H1 (cell line): ENCODE data around the gene C21orf91. TPM values are rescaled to one million over a fixed set of nuclear protein-coding genes. Genes with fewer than 3 reads are reported as not detected.

ENCODE experiments used
- CTCF ChIA-PET: fragments of 300-600 bp; sonication (Branson Sonifier 250); formaldehyde crosslinking; loops from one replicate; lab custom pipeline; 2021; ENCODE audit not compliant: partially characterized antibody; lab: Charles Lee
- POLR2A ChIA-PET: fragments of 300-600 bp; sonication (Branson Sonifier 250); formaldehyde crosslinking; loops from one replicate; lab custom pipeline; 2021; ENCODE audit warnings: inconsistent platforms; ENCODE audit not compliant: partially characterized antibody; lab: Charles Lee
- DNase-seq, 2 experiments: peaks; one replicate each; pipeline versions ENCODE4 v3.0.0 to v3.0.0-alpha.2; 2010 to 2022; ENCODE audit warnings: low spot score in 2 of 2, low read depth in 1 of 2, mixed read lengths in 1 of 2
- FAIRE-seq: peaks from 2 replicates; lab custom pipeline; 2011; peaks lifted over from hg19 to GRCh38; lab: Jason Lieb, UNC
- H2AFZ ChIP-seq: 2 replicates; pipeline ENCODE4 v1.8.1; 2012; ENCODE audit warnings: low read length, inconsistent platforms
- H2AK5ac ChIP-seq: 2 replicates; pipeline ENCODE4 v1.6.1; 2013; ENCODE audit warnings: low read depth, low read length
- H2BK120ac ChIP-seq: replicated peaks from 2 replicates; pipeline ENCODE3; 2013; ENCODE audit warnings: low read depth, low read length, inconsistent platforms
- H2BK12ac ChIP-seq: 2 replicates; pipeline ENCODE4 v1.6.1; 2013; ENCODE audit warnings: low read depth, low read length
- H2BK15ac ChIP-seq: 2 replicates; pipeline ENCODE4 v1.6.1; 2013; ENCODE audit warnings: low read length
- H2BK20ac ChIP-seq: 2 replicates; pipeline ENCODE4 v1.6.1; 2013; ENCODE audit warnings: low read length
- H2BK5ac ChIP-seq: 2 replicates; pipeline ENCODE4 v1.6.1; 2013; ENCODE audit warnings: low read depth, low read length
- H3K14ac ChIP-seq: 2 replicates; pipeline ENCODE4 v1.6.1; 2013; ENCODE audit warnings: inconsistent platforms; ENCODE audit not compliant: insufficient read length
- H3K18ac ChIP-seq: 2 replicates; pipeline ENCODE4 v1.6.1; 2013; ENCODE audit warnings: low read length; ENCODE audit errors: extremely low read depth
- H3K23ac ChIP-seq: 2 replicates; pipeline ENCODE4 v1.6.1; 2013; ENCODE audit warnings: inconsistent platforms; ENCODE audit not compliant: insufficient read length
- H3K23me2 ChIP-seq: 2 replicates; pipeline ENCODE4 v1.6.1; 2013; ENCODE audit warnings: low read depth, low read length
- H3K27ac ChIP-seq: 2 replicates; pipeline ENCODE4 v1.6.1; 2011; ENCODE audit warnings: low read depth, low read length, inconsistent platforms
- H3K27me3 ChIP-seq, 4 experiments: replicated peaks in 1 of 4; 1 replicate in 1 of 4; 2 replicates in 3 of 4; pipeline versions ENCODE4 v1.6.1 to v1.8.1; 2011 to 2013; ENCODE audit warnings: low read length in 3 of 4, mild to moderate bottlenecking in 3 of 4, inconsistent platforms in 2 of 4, mixed read lengths in 2 of 4, moderate library complexity in 1 of 4; ENCODE audit not compliant: control insufficient read depth in 3 of 4, insufficient read depth in 3 of 4; ENCODE audit errors: extremely low read depth in 1 of 4
- H3K36me3 ChIP-seq, 4 experiments: 2 replicates each; pipeline versions ENCODE4 v1.6.1 to v1.8.1; 2011 to 2013; ENCODE audit warnings: mild to moderate bottlenecking in 4 of 4, low read length in 3 of 4, moderate library complexity in 2 of 4, control low read depth in 1 of 4, inconsistent platforms in 1 of 4; ENCODE audit not compliant: insufficient read depth in 4 of 4, control insufficient read depth in 2 of 4
- H3K4ac ChIP-seq: replicated peaks from 2 replicates; pipeline ENCODE3; 2013; ENCODE audit warnings: low read length, low read depth, mixed read lengths, inconsistent platforms; ENCODE audit not compliant: insufficient read length
- H3K4me1 ChIP-seq, 4 experiments: replicated peaks in 1 of 4; 1 replicate in 1 of 4; 2 replicates in 3 of 4; pipeline versions ENCODE4 v1.6.1 to v1.8.1; 2011 to 2013; ENCODE audit warnings: low read length in 3 of 4, inconsistent platforms in 2 of 4, mixed read lengths in 1 of 4; ENCODE audit not compliant: insufficient read depth in 4 of 4, control insufficient read depth in 3 of 4
- H3K4me2 ChIP-seq, 2 experiments: 2 replicates each; pipeline versions ENCODE4 v1.6.1 to v1.8.1; 2011 to 2013; ENCODE audit warnings: low read depth in 2 of 2, low read length in 2 of 2, control low read depth in 1 of 2, inconsistent platforms in 1 of 2, mild to moderate bottlenecking in 1 of 2; ENCODE audit not compliant: insufficient read depth in 1 of 2
- H3K4me3 ChIP-seq, 4 experiments: fragments of 200-600, 300-600 bp in 1 of 4; sonication (generic), shearing (Covaris generic), sonication (Bioruptor Twin) in 1 of 4; 2 replicates each; pipeline versions ENCODE4 v1.5.1 to v1.8.1; 2011 to 2016; ENCODE audit warnings: low read length in 4 of 4, low read depth in 3 of 4, control low read depth in 2 of 4, inconsistent platforms in 2 of 4, mild to moderate bottlenecking in 2 of 4, mixed read lengths in 1 of 4, moderate library complexity in 1 of 4; ENCODE audit not compliant: insufficient read depth in 2 of 4; ENCODE audit errors: extremely low read depth in 1 of 4
- H3K56ac ChIP-seq: replicated peaks from 2 replicates; pipeline ENCODE3; 2013; ENCODE audit warnings: low read depth, mild to moderate bottlenecking, mixed read lengths, low read length, inconsistent platforms; ENCODE audit not compliant: insufficient read length
- H3K79me1 ChIP-seq: 2 replicates; pipeline ENCODE4 v1.6.1; 2013; ENCODE audit warnings: low read depth, low read length, control low read depth
- H3K79me2 ChIP-seq, 2 experiments: 2 replicates each; pipeline versions ENCODE4 v1.6.1 to v1.8.1; 2012 to 2013; ENCODE audit warnings: low read length in 2 of 2, mild to moderate bottlenecking in 2 of 2, inconsistent platforms in 1 of 2; ENCODE audit not compliant: insufficient read depth in 2 of 2, control insufficient read depth in 1 of 2
- H3K9ac ChIP-seq, 4 experiments: replicated peaks in 1 of 4; 1 replicate in 1 of 4; 2 replicates in 3 of 4; pipeline versions ENCODE4 v1.6.1 to v1.8.1; 2011 to 2013; ENCODE audit warnings: low read depth in 3 of 4, low read length in 3 of 4, control low read depth in 2 of 4, mild to moderate bottlenecking in 2 of 4, moderate library complexity in 2 of 4, inconsistent platforms in 1 of 4; ENCODE audit errors: extremely low read depth in 1 of 4
- H3K9me3 ChIP-seq, 2 experiments: 2 replicates each; pipeline versions ENCODE4 v1.6.1 to v1.8.1; 2012 to 2013; ENCODE audit warnings: mild to moderate bottlenecking in 2 of 2, moderate library complexity in 2 of 2, control low read depth in 1 of 2, inconsistent platforms in 1 of 2, low read depth in 1 of 2, low read length in 1 of 2, mixed read lengths in 1 of 2; ENCODE audit not compliant: insufficient read depth in 2 of 2
- H4K20me1 ChIP-seq, 2 experiments: replicated peaks in 1 of 2; 2 replicates each; pipeline versions ENCODE3 to v1.8.1; 2011 to 2013; ENCODE audit warnings: inconsistent platforms in 2 of 2, low read length in 2 of 2, mild to moderate bottlenecking in 1 of 2; ENCODE audit not compliant: insufficient read depth in 2 of 2, control insufficient read depth in 1 of 2
- H4K5ac ChIP-seq: 2 replicates; pipeline ENCODE4 v1.6.1; 2013; ENCODE audit warnings: low read length, low read depth, mixed read lengths, inconsistent platforms; ENCODE audit not compliant: insufficient read length
- H4K8ac ChIP-seq: 2 replicates; pipeline ENCODE4 v1.8.0; 2013; ENCODE audit warnings: mild to moderate bottlenecking, moderate library complexity, low read length, inconsistent platforms; ENCODE audit not compliant: insufficient read depth; ENCODE audit errors: extremely low read depth
- H4K91ac ChIP-seq: replicated peaks from 2 replicates; pipeline ENCODE3; 2013; ENCODE audit warnings: low read length, mixed read lengths, inconsistent platforms; ENCODE audit not compliant: insufficient read length
- CTBP2 ChIP-seq: IDR thresholded peaks from 2 replicates; pipeline ENCODE4 v1.7.0; 2011; ENCODE audit warnings: borderline replicate concordance, mild to moderate bottlenecking, moderate library complexity, mixed read lengths, low read length; ENCODE audit not compliant: insufficient read depth, insufficient read length
- RNF2 ChIP-seq: fragments of 200-900, 300-1000 bp; sonication (generic); IDR thresholded peaks from 2 replicates; pipeline ENCODE4 v1.7.1; 2016; ENCODE audit warnings: borderline replicate concordance, low read depth, mild to moderate bottlenecking, antibody characterized with exemption, low read length; ENCODE audit not compliant: poor library complexity, severe bottlenecking; ENCODE audit errors: missing control alignments
- WGBS, 2 experiments: shearing (Covaris generic) in 1 of 2; methylation state at CpG; one replicate each; pipeline versions ENCODE4 v1.1.6 to v1.1.7; 2013 to 2015; ENCODE audit warnings: low lambda C conversion rate in 2 of 2, mixed read lengths in 2 of 2, inconsistent platforms in 1 of 2, low coverage in 1 of 2, missing lambda C conversion rate in 1 of 2; ENCODE audit not compliant: insufficient replicate concordance in 2 of 2, insufficient coverage in 1 of 2, insufficient read length in 1 of 2; ENCODE audit errors: extremely low coverage in 1 of 2, missing lambda C conversion rate in 1 of 2; 5-methylcytosine and 5-hydroxymethylcytosine counted together
- polyA plus RNA-seq, 7 experiments: library from polyadenylated mRNA; depleted of rRNA in 3 of 7; stranded (reverse) in 5 of 7; unstranded in 2 of 7; fragments of >200 nt in 5 of 7; fragments of 200-250 nt in 2 of 7; gene quantifications; 1 replicate in 5 of 7; 2 replicates in 1 of 7; 4 replicates in 1 of 7; pipeline versions ENCODE4 v1.2.1 to v1.2.3, GENCODE V29; 2011 to 2013; ENCODE audit warnings: missing spikeins in 2 of 7, mixed read lengths in 2 of 7
- total RNA-seq: library from RNA; stranded (reverse); fragmentation: NEBNext Ultra II Directional; extraction: Animal tissue kit (Norgen Biotek cat#: 25700); gene quantifications from 2 replicates; pipeline ENCODE4 v1.2.1, GENCODE V29; 2021

Gene C21orf91
- total and polyA plus RNA-seq, 2 of the 8 experiments (the other 6 are each of a cell fraction or from before 2014, with no cell fraction given) = 4.9 to 33.6 TPM

- no peak overlapping the region for H3K18ac ChIP-seq
- 92% methylated on average over 1 of the region's 1 CpG; no CpG with 5 or more reads in 1 of the 2 experiments for WGBS, 2 experiments
- no peak overlapping the region for H3K4me2 ChIP-seq
- CTCF ChIA-PET = no interaction called here
- no peaks in the 10 kb centered on the region for H3K79me1 ChIP-seq
- H4K20me1 ChIP-seq = no peaks in the 10 kb centered on the region
- H3K4ac ChIP-seq = no peak overlapping the region
- H3K27me3 ChIP-seq = no peaks in the 10 kb centered on the region
- H2BK5ac ChIP-seq = no peak overlapping the region
- no peak overlapping the region for H2BK12ac ChIP-seq
- no peaks in the 10 kb centered on the region for H3K4me1 ChIP-seq
- no peak overlapping the region for H4K91ac ChIP-seq
- no peak overlapping the region for H4K5ac ChIP-seq
- no peak overlapping the region for H2AK5ac ChIP-seq
- peaks cover 0 to 22% (median 9%) of the 10 kb centered on the region in 4 experiments; a peak in 5 of 8 replicates for H3K36me3 ChIP-seq
- no peaks in the 10 kb centered on the region for H3K23me2 ChIP-seq
- peaks cover 3 to 6% of the 10 kb centered on the region in 2 experiments; a peak in 3 of 4 replicates for H3K9me3 ChIP-seq
- no peak overlapping the region for H2BK120ac ChIP-seq
- H3K9ac ChIP-seq = no peak overlapping the region
- H3K4me3 ChIP-seq = no peak overlapping the region
- no peak overlapping the region for H3K56ac ChIP-seq
- POLR2A ChIA-PET = interaction anchor here (1.6 to 1.7 kb wide), 2 partner anchors 11 to 16 kb away, joined by 4 to 5 read pairs; no protein-coding TSS in a partner anchor
- H3K23ac ChIP-seq = no peak overlapping the region
- DNase-seq (no peak), FAIRE-seq (no peak)
- H2BK15ac ChIP-seq = no peak overlapping the region
- no peak overlapping the region for H2BK20ac ChIP-seq
- no peak overlapping the region for H2AFZ ChIP-seq
- no peak overlapping the region for H3K27ac ChIP-seq
- H3K79me2 ChIP-seq = peaks cover 0 to 25% of the 10 kb centered on the region in 2 experiments; a peak in 2 of 4 replicates
- H4K8ac ChIP-seq = no peak overlapping the region
- no peak overlapping the region for H3K14ac ChIP-seq
- no peak for TF ChIP-seq RNF2
- no peak for TF ChIP-seq CTBP2
Observed at GRCh38 chr21:17802572-17802971, 16.6 kb downstream of the C21orf91 start.
